IgD-negative memory B cell (primary cell): ENCODE results near the gene SLC6A4. TPM values are rescaled to one million over a fixed set of nuclear protein-coding genes. Genes with fewer than 3 reads are reported as not detected.
"Not testable (repeated sequence)": the region's sequence is repeated elsewhere in the genome, so short reads cannot be mapped to it uniquely, and the experiment has no call there.

ENCODE experiments used
- H3K27ac Mint-ChIP-seq, 3 donors: one replicate each; pipeline ENCODE4 v1.8.0; 2020 to 2022; ENCODE audit warnings: mild to moderate bottlenecking in 3 of 3, mixed read lengths in 3 of 3, moderate library complexity in 1 of 3
- H3K27me3 Mint-ChIP-seq: one replicate; pipeline ENCODE4 v1.8.0; 2021; ENCODE audit warnings: mixed read lengths
- H3K36me3 Mint-ChIP-seq: one replicate; pipeline ENCODE4 v1.8.0; 2020; ENCODE audit warnings: mild to moderate bottlenecking, mixed read lengths
- H3K4me1 Mint-ChIP-seq, 3 donors: one replicate each; pipeline ENCODE4 v1.8.0; 2020 to 2022; ENCODE audit warnings: mixed read lengths in 3 of 3, mild to moderate bottlenecking in 1 of 3
- H3K4me3 Mint-ChIP-seq, 4 donors: one replicate each; pipeline ENCODE4 v1.8.0; 2020 to 2022; ENCODE audit warnings: mild to moderate bottlenecking in 4 of 4, mixed read lengths in 4 of 4, moderate library complexity in 3 of 4
- H3K9me3 Mint-ChIP-seq, 3 donors: one replicate each; pipeline ENCODE4 v1.8.0; 2020 to 2021; ENCODE audit warnings: mixed read lengths in 3 of 3, mild to moderate bottlenecking in 1 of 3
- polyA plus RNA-seq: library from polyadenylated mRNA; unstranded; fragments of 300-500 nt; fragmentation: Illumina TruSeq; gene quantifications from one replicate; pipeline ENCODE4 v1.2.3, GENCODE V29; 2021

The SLC6A4 gene
- polyA plus RNA-seq, 1 donor from 2014 or later = 0.13 TPM

- no peak overlapping the region for H3K4me3 Mint-ChIP-seq
- H3K36me3 Mint-ChIP-seq = no peaks in the 10 kb centered on the region
- no peak overlapping the region for H3K27ac Mint-ChIP-seq
- H3K4me1 Mint-ChIP-seq = peaks cover 6 to 16% (median 13%) of the 10 kb centered on the region in 3 donors
- peaks cover 34% of the 10 kb centered on the region for H3K27me3 Mint-ChIP-seq
- no peaks in the 10 kb centered on the region for H3K9me3 Mint-ChIP-seq
Measured at GRCh38 chr17:30232015-30232823, 3.3 kb downstream of the SLC6A4 start.

- peaks cover 29% of the 10 kb centered on the region for H3K27me3 Mint-ChIP-seq
- H3K4me3 Mint-ChIP-seq = no peak overlapping the region
- H3K9me3 Mint-ChIP-seq = no peaks in the 10 kb centered on the region
- H3K36me3 Mint-ChIP-seq = no peaks in the 10 kb centered on the region
- no peak overlapping the region for H3K27ac Mint-ChIP-seq
- H3K4me1 Mint-ChIP-seq = peaks cover 4 to 11% (median 10%) of the 10 kb centered on the region in 3 donors
Measured at GRCh38 chr17:30230596-30231125, 4.8 kb downstream of the SLC6A4 start.

DNA sequence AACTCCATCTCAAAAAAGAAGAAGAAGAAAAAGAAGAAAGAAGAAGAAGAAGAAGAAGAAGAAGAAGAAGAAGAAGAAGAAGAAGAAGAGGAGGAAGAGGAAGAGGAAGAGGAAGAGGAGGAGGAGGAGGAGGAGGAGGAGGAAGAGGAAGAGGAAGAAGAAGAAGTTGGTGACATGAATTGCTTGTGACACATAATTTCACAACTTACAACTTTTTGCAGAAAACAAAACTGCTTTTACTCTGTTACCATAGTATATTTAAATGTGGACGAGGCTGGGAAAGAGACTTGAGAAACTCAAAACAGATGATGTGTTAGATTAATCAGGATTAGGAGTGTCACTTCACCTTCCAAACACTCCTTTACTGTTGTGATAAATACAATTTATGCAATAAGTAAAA, 5.5 kb downstream of the SLC6A4 start:
- not testable (repeated sequence) for H3K4me3 Mint-ChIP-seq, H3K9me3 Mint-ChIP-seq, H3K4me1 Mint-ChIP-seq, H3K36me3 Mint-ChIP-seq, H3K27ac Mint-ChIP-seq
- H3K27me3 Mint-ChIP-seq = peaks cover 26% of the 10 kb centered on the region

- H3K4me1 Mint-ChIP-seq = peaks cover 2 to 5% (median 4%) of the 10 kb centered on the region in 3 donors
- H3K27me3 Mint-ChIP-seq = peaks cover 19% of the 10 kb centered on the region
- H3K36me3 Mint-ChIP-seq = no peaks in the 10 kb centered on the region
- H3K27ac Mint-ChIP-seq = peak overlapping the region in 1 of 3 donors; percentile 68
- H3K4me3 Mint-ChIP-seq = no peak overlapping the region
- no peaks in the 10 kb centered on the region for H3K9me3 Mint-ChIP-seq
Measured at GRCh38 chr17:30229012-30229411, 6.5 kb downstream of the SLC6A4 start.

- Mint-ChIP-seq H3K36me3 (no peaks in the 10 kb centered on the region), H3K9me3 (no peaks in the 10 kb centered on the region), H3K4me1 (peaks cover 0 to 4% (median 2%) of the 10 kb centered on the region in 3 donors), H3K27ac (peak overlapping the region in 1 of 3 donors; percentile 68), H3K4me3 (no peak overlapping the region), H3K27me3 (peaks cover 12% of the 10 kb centered on the region)
Measured at GRCh38 chr17:30228011-30228410, 7.5 kb downstream of the SLC6A4 start.

DNA sequence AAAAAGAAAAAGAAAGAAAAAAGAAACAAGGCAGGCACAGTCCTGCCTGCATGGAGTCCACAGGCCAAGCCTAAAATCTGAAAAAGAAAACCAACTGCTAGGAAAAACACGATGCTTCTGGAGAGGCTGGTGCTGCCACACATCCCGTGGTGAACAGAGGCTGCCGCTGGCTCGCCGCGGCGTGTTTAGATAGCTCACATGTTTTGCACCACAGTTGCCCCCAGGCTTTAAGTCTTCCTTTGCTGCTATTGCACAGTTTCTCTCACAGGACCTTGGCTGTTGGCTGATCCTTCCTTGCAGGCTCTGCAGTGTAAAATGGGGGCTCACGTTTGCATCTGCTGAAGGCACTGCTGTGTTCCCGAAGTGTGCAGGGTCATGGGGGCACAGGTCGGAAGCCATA, 8.6 kb downstream of the SLC6A4 start:
- peaks cover 4% of the 10 kb centered on the region for H3K27me3 Mint-ChIP-seq
- H3K36me3 Mint-ChIP-seq = no peaks in the 10 kb centered on the region
- no peak overlapping the region for H3K4me3 Mint-ChIP-seq
- no peaks in the 10 kb centered on the region for H3K9me3 Mint-ChIP-seq
- H3K27ac Mint-ChIP-seq = no peak overlapping the region
- peaks cover 0 to 4% (median 2%) of the 10 kb centered on the region in 3 donors for H3K4me1 Mint-ChIP-seq

DNA sequence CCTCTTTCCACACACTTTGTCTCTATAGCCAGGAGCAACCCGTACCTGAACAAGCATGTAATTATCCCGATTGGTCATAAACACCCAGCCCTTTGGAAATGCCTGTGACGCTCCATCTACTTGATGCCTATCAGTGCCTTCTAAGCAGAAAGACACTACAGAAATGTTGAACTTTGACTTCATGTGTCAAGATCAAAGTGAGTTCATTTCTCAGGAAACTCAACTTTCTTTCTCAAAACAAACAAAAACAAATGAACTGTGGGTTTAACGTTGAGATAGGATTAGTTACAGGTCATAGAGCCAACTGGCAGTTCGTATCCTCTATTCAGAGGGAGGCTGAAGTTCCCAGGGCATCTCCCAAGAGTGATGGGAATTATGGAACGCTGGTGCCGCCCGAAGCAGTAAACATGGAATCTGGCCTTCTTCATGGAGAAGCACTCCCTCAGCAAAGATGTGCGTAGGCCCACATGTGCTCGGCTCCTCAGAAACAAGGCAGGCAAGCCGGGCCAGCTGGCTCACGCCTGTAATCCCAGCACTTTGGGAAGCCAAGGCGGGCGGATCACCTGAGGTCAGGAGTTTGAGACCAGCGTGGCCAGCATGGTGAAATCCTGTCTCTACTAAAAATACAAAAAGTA, 9.5 kb downstream of the SLC6A4 start:
- no peak overlapping the region for H3K4me3 Mint-ChIP-seq
- no peaks in the 10 kb centered on the region for H3K36me3 Mint-ChIP-seq
- peaks cover 4% of the 10 kb centered on the region for H3K27me3 Mint-ChIP-seq
- no peaks in the 10 kb centered on the region for H3K9me3 Mint-ChIP-seq
- H3K27ac Mint-ChIP-seq = no peak overlapping the region
- H3K4me1 Mint-ChIP-seq = peaks cover 0 to 4% (median 2%) of the 10 kb centered on the region in 3 donors

GRCh38 chr17:30225112-30225511, 10.4 kb downstream of the SLC6A4 start:
- Mint-ChIP-seq H3K4me1 (peaks cover 0 to 1% (median 1%) of the 10 kb centered on the region in 3 donors), H3K4me3 (no peak overlapping the region), H3K36me3 (no peaks in the 10 kb centered on the region), H3K27ac (no peak overlapping the region), H3K9me3 (no peaks in the 10 kb centered on the region), H3K27me3 (peaks cover 4% of the 10 kb centered on the region)

DNA sequence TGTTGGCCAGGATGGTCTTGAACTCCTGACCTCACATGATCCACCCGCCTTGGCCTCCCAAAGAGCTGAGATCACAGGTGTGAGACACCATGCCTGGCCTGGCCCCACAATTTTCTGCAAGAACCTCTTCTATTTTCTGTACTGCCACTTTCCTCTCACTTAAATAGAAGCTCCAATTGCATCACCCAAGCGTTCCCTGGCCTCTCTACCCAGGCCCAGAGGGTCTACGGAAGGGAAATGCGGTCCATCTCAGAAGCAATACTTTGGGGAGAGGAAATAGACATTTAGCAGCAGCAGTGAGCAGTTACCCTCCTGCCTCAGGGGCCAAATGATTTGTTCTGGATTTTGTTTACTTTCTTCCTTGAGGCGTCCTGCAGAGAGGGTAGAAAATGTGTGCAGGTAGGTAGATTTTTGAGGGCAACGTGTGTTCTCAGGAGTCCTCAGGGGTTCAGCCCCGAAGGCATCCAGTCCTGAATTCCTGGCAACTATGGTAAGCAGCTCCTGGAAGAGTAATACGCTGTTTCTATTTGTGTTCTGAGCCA, 11.0 kb downstream of the SLC6A4 start:
- peaks cover 4% of the 10 kb centered on the region for H3K27me3 Mint-ChIP-seq
- H3K4me1 Mint-ChIP-seq = no peaks in the 10 kb centered on the region
- H3K4me3 Mint-ChIP-seq = no peak overlapping the region
- H3K9me3 Mint-ChIP-seq = no peaks in the 10 kb centered on the region
- no peak overlapping the region for H3K27ac Mint-ChIP-seq
- no peaks in the 10 kb centered on the region for H3K36me3 Mint-ChIP-seq

GRCh38 chr17:30222721-30223175, 12.7 kb downstream of the SLC6A4 start:
- H3K4me3 Mint-ChIP-seq = no peak overlapping the region
- peaks cover 7% of the 10 kb centered on the region for H3K27me3 Mint-ChIP-seq
- no peaks in the 10 kb centered on the region for H3K36me3 Mint-ChIP-seq
- peaks cover 0 to 5% (median 0%) of the 10 kb centered on the region in 3 donors for H3K4me1 Mint-ChIP-seq
- no peak overlapping the region for H3K27ac Mint-ChIP-seq
- H3K9me3 Mint-ChIP-seq = no peaks in the 10 kb centered on the region

DNA sequence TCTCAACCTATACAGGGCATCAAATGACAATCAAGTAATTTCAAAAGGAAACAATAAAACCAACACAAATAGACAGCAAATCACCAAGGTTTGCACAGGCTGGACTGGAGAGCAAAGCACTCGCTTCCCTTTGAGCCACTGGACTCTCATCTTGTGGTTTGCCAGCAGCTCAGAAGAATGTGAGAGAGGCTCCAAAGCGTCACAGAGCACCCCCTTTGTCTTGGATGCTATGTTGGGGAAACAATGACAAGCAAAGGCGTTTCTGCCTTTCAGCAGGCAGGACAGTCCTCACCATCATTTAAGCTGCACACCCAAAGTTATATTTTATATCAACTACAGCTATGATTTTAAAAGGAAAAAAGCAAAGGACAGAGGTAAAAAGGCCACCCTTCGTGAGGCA, 13.2 kb downstream of the SLC6A4 start:
- Mint-ChIP-seq H3K4me1 (peaks cover 0 to 5% (median 0%) of the 10 kb centered on the region in 3 donors), H3K9me3 (no peaks in the 10 kb centered on the region), H3K36me3 (no peaks in the 10 kb centered on the region), H3K27me3 (peaks cover 7% of the 10 kb centered on the region), H3K4me3 (no peak overlapping the region), H3K27ac (no peak overlapping the region)

DNA sequence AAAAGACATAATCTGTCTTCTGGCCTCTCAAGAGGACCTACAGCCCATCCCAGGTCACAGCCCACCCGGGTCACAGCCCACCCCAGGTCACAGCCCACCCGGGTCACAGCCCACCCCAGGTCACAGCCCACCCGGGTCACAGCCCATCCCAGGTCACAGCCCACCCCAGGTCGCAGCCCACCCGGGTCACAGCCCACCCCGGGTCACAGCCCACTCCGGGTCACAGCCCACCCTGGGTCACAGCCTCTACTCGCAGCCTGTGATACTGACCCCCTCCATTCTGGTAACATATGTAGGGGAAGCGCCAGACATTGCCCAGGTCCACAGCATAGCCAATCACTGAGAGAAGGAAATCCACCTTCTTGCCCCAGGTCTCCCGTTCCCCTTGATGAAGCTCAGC, 14.2 kb downstream of the SLC6A4 start:
- Mint-ChIP-seq H3K27me3 (peaks cover 7% of the 10 kb centered on the region), H3K9me3 (no peaks in the 10 kb centered on the region), H3K27ac (no peak overlapping the region), H3K4me1 (peaks cover 0 to 5% (median 0%) of the 10 kb centered on the region in 3 donors), H3K36me3 (no peaks in the 10 kb centered on the region), H3K4me3 (no peak overlapping the region)

- Mint-ChIP-seq H3K36me3 (no peaks in the 10 kb centered on the region), H3K4me1 (peaks cover 0 to 5% (median 0%) of the 10 kb centered on the region in 3 donors), H3K27ac (no peak overlapping the region), H3K27me3 (peaks cover 7% of the 10 kb centered on the region), H3K9me3 (no peaks in the 10 kb centered on the region), H3K4me3 (no peak overlapping the region)
Measured at GRCh38 chr17:30220414-30220813, 15.1 kb downstream of the SLC6A4 start.

GRCh38 chr17:30219833-30220232, 15.7 kb downstream of the SLC6A4 start:
- Mint-ChIP-seq H3K4me1 (peaks cover 0 to 5% (median 0%) of the 10 kb centered on the region in 3 donors), H3K36me3 (no peaks in the 10 kb centered on the region), H3K27ac (no peak overlapping the region), H3K27me3 (peaks cover 7% of the 10 kb centered on the region), H3K9me3 (peaks cover 0 to under 1% (median 0%) of the 10 kb centered on the region in 3 donors), H3K4me3 (no peak overlapping the region)

- H3K27me3 Mint-ChIP-seq = peaks cover 7% of the 10 kb centered on the region
- H3K36me3 Mint-ChIP-seq = no peaks in the 10 kb centered on the region
- H3K4me3 Mint-ChIP-seq = no peak overlapping the region
- H3K27ac Mint-ChIP-seq = no peak overlapping the region
- peaks cover 0 to 5% (median 0%) of the 10 kb centered on the region in 3 donors for H3K4me1 Mint-ChIP-seq
- H3K9me3 Mint-ChIP-seq = peaks cover 0 to 2% (median 0%) of the 10 kb centered on the region in 3 donors
Measured at GRCh38 chr17:30219315-30219714, 16.2 kb downstream of the SLC6A4 start.
